ENCODE data around the gene KRT15. TPM values are rescaled to one million over a fixed set of nuclear protein-coding genes. Genes with fewer than 3 reads are reported as not detected.

The KRT15 gene
- total and polyA plus RNA-seq, 7 donors, result 0.08 to 0.56 (median 0.18) TPM; not detected in 3

- H3K4me3 ChIP-seq, result no peak overlapping the region
- intact Hi-C loops (cut with DNase I), result loop anchor here in 1 of 2 donors (10.0 kb wide), 1 partner anchor 647 kb away; no protein-coding TSS in a partner anchor
- DNase-seq, result no peak
- H3K9me3 ChIP-seq, result no peaks in the 10 kb centered on the region
- TF ChIP-seq CTCF (IDR thresholded peaks at IDR 0.05), result no peak
- H3K36me3 ChIP-seq (ENCODE audit: insufficient read depth in 1 of 2, low read depth in 1 of 2), result no peaks in the 10 kb centered on the region
- peaks cover 6% of the 10 kb centered on the region for H3K4me1 ChIP-seq
- no peak overlapping the region for H3K27ac ChIP-seq
- 62 to 69% (median 64%) methylated on average over 5 of the region's 5 CpGs for WGBS, 3 donors
- peaks cover 0 to 11% (median 2%) of the 10 kb centered on the region in 3 donors for H3K27me3 ChIP-seq (ENCODE audit: insufficient read depth in 3 of 3, low read length in 2 of 3)
- ATAC-seq, result no peak
These were observed 32.7 kb upstream of the KRT15 start for GRCh38 chr17:41551365-41551764.

- DNase-seq, result no peak
- Histone ChIP-seq H3K36me3 (ENCODE audit: insufficient read depth in 1 of 2, low read depth in 1 of 2) (no peaks in the 10 kb centered on the region), H3K4me1 (peaks cover 6% of the 10 kb centered on the region), H3K27ac (no peak overlapping the region), H3K4me3 (no peak overlapping the region), H3K27me3 (ENCODE audit: insufficient read depth in 3 of 3, low read length in 2 of 3) (peaks cover 0 to 10% (median 2%) of the 10 kb centered on the region in 3 donors), H3K9me3 (no peaks in the 10 kb centered on the region)
- TF ChIP-seq CTCF (IDR thresholded peaks at IDR 0.05), result no peak
- ATAC-seq, result no peak
- 76 to 83% (median 80%) methylated on average over 8 of the region's 8 CpGs for WGBS, 3 donors
- intact Hi-C loops (cut with DNase I), result loop anchor here (1.0 to 10.0 kb wide), 6 partner anchors 97 to 645 kb away; no protein-coding TSS in a partner anchor
These were observed 30.9 kb upstream of the KRT15 start for GRCh38 chr17:41549596-41550039.

DNA sequence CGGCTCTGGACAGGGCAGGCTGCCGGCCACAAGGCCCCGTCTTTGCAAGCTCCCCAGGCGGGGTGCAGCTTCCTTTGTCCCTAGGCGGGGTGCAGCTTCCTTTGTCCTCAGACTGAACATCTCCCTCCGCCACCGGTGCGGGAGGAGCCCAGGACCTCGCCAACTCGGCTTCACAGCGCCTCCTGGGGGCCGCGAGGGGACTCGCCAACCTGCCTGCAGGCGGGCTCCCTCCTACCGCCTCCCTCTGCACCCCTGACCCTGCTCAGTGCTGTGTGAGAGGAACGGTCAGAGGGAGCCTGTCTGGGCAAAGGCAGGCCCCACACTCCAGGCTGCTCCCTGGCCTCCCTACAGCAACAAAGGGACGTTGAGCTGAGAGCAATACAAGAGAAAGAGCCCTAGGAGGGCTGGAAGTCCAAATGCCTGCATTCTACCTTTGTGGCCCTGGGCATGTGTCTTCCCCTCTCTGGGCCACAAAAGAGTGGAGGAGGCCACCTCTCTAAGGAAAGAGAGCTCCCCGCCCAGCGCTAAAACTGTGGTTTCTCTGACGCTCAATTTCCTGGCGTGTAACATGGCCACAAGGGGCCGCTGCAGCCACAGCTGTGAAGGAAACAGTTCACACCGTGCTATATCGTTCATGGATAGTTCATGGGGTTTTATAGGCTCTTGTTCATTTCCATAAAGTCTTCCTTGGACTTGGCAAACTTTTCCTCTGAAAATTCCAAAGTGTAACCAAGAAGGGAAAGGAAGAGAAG, 30.3 kb upstream of the KRT15 start:
- no peak overlapping the region for H3K27ac ChIP-seq
- no peaks in the 10 kb centered on the region for H3K9me3 ChIP-seq
- peaks cover 0 to 10% (median 2%) of the 10 kb centered on the region in 3 donors for H3K27me3 ChIP-seq (ENCODE audit: insufficient read depth in 3 of 3, low read length in 2 of 3)

More for the DNA sequence above, 30.3 kb upstream of the KRT15 start:
- intact Hi-C loops (cut with DNase I), result loop anchor here (1.0 to 5.0 kb wide), 5 partner anchors 98 to 640 kb away; no protein-coding TSS in a partner anchor
- 2 to 6% (median 3%) methylated on average over 24 to 25 of the region's 25 CpGs for WGBS, 3 donors
- no peaks in the 10 kb centered on the region for H3K36me3 ChIP-seq (ENCODE audit: insufficient read depth in 1 of 2, low read depth in 1 of 2)
- peak; percentile 83 to 94 (median 88) for ATAC-seq
- peak overlapping the region; percentile 34 for H3K4me3 ChIP-seq
- DNase-seq, result peak; percentile 80 to 89
- peaks cover 6% of the 10 kb centered on the region for H3K4me1 ChIP-seq
- peak; percentile 90 for TF ChIP-seq CTCF (IDR thresholded peaks at IDR 0.05)

All from psoas muscle (tissue), 8 donors.